NOMO-1 (cell line): ENCODE results near the gene SHANK1.

Experiments
- DNase-seq, 2 experiments: peaks; one replicate each; lab custom pipeline; 2025; ENCODE audit not compliant: unreplicated experiment in 2 of 2; lab: John Stamatoyannopoulos, UW

SHANK1 gene

DNA sequence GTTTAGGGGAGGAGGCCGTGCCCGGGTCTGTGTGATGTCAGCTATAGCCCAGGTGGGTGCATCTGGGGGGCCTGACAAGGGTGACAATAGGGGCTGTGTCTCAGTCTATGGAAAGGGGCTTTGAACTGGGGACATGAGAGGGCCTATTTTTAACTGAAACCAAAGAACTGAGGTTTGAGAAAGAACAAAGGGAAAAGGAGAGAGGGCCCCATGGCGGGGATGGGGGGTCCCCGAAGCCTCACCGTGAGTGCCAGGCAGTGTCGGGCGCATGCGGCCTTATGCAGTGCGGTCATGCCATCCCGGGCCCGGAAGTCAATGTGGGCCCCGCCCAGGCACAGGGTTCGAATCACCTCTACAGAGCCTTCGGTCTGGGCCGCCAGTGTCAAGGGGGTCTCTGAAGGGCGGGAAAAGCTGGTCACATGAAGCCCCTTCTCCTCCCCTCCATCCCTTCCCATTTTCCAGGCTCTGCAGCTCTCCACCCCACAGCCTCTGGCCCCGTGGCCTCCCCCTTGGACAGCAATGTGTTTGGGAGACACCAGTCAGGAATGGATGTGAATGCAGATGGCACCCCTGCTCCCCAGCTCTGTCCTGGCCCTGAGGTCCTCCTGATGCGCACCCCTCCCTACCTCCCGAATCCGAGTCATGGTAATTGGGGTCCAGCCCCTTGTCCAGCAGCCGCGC lies 5.9 kb downstream of the SHANK1 start:
- no peak for DNase-seq

- no peak for DNase-seq
Measured at GRCh38 chr19:50712833-50713232, 6.8 kb downstream of the SHANK1 start.

GRCh38 chr19:50711805-50712204 lies 7.8 kb downstream of the SHANK1 start:
- no peak for DNase-seq

DNA sequence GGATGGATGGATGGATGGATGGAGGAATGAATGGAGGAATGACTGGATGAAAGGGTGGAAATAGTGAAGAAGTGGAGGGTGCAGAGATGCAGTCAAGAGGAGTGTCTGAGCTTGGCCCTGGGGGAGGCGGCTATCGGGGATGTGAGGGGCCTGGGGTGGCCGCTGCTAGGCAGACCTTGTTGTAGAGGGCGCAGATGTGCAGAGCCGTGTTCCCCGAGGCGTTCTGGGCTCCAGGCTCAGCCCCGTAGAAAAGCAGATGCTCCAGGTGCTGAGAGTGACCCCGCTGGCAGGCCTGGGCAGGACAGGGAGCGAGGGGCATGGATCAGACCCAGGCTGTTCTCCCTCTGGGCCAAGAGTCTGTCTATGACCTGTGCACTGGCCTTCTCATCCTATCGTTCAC lies 8.4 kb downstream of the SHANK1 start:
- DNase-seq, result no peak

DNA sequence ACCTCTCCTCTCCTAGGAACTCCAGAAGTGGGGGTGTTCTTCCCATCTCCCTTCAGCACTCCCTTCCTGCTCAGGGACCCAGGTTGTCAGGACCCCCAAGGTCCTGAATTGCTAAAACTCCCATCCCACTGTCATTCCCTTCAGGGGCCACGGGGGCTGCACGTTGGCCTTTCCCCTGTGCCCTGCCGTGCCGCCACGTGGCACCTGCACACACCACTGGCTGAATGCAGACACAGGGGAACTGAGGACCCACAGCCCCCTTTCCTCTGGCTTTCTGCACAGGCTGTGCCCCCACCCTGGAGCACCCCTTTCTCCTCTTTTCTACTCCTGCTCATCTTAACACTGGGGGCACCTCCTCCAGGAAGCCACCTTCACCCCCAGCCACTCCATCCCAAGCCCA lies 9.0 kb downstream of the SHANK1 start:
- DNase-seq, result no peak

DNA sequence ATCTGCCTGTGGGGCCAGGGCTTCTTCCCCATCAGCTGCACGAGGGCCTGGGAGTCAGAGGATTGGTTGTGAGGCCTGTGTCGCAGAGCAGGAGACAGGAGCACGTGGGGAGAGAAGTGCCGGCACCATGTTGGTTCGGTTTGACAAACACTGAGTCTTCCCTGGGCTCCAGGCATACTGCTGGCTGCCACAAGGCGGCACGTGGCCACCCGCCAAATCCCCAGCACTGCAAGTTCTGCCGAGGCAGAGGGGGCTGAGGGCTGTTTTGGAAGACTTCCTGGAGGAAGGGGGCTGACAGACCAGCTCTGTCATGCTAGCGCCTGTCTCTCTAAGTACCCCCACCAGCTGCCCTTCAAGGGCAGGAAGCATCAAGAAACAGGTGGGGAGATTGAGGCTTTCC lies 9.5 kb downstream of the SHANK1 start:
- DNase-seq, result no peak

- no peak for DNase-seq
Measured at GRCh38 chr19:50708179-50708879, 11.3 kb downstream of the SHANK1 start.

DNA sequence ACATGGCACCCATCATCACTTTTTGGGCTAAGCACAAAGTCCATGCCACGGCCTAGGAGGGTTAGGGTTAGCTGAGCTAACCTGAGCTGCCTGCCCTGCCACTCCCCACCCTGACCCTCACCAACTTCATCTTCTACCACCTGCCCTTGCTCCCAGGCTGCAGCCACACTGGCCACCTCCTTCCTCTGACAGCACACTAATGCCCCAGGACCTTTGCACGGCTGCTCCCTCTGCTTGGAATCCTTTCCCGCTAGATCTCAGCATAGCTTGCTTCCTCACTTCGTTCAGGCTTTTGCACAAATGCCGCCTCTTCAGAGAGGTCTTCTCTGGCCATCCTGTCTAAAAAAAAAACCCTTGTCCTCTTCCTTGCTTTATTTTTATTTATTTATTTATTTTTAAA lies 13.2 kb downstream of the SHANK1 start:
- no peak for DNase-seq

DNA sequence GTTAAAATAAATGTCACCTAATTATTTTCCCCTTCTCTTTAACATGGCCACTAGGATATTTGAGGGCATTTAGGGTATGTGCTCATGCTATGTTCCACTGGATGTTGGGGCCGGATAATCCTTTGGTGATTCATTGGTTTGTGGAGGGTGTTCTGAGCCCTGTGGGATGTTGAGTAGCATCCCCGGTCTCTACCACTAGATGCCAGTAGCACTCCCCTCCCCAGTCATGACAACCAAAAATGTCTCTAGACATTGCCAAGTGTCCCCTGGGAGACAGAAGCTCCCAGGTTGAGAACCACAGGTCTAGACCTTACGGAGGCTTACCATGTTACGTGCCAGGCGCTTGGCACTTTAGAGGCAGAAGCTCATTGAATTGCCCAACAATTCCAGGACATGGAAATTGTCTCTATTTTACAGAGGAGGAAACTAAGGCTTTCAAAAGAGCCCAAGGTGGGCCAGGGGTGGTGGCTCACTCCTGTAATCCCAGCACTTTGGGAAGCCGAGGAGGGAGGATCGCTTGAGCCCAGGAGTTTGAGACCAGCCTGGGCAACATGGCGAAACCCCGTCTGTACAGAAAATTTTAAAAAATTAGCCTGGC lies 14.1 kb downstream of the SHANK1 start:
- peak; percentile 49 to 75 for DNase-seq

DNA sequence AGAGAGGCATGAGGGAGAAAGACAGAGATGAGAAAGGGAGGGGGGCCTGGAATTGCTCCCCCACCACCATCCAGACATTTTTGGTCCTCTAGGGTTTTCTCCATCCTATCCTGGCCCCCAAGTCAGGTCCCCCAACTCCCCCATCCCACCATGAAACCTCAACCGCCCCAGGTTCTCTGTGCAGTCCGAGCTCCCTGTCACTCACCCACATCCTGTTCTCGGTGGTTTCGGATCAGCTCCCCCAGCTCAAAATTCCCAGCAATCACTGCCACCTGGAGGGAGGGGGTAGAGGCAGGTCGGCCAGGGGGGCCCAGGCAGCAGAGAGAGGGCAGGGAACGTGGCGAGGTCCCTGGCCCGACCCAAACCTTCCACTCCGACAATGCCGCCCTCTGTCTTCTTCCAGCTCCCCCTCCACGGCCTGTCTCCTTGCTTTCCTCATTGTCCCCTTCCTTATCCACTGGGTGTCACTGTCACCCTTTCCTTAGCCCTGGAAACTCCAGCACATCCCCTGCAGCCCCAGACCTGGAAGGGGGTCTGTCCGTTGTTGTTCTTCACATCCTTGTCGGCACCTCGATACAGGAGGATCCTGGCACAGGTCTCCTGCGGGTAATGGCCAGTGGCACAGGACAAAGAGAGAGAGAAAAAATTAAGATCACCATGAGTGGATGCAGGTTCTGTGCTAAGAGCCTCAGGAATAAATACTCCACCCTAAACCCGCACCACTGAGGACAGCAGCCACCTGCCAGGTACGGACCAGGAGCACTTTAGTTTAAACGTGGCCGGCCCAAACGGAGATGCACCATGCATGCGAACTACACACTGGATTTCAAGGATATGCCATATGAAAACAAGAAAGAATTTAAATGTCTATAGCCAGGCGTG lies 15.4 kb downstream of the SHANK1 start:
- DNase-seq, result no peak

DNA sequence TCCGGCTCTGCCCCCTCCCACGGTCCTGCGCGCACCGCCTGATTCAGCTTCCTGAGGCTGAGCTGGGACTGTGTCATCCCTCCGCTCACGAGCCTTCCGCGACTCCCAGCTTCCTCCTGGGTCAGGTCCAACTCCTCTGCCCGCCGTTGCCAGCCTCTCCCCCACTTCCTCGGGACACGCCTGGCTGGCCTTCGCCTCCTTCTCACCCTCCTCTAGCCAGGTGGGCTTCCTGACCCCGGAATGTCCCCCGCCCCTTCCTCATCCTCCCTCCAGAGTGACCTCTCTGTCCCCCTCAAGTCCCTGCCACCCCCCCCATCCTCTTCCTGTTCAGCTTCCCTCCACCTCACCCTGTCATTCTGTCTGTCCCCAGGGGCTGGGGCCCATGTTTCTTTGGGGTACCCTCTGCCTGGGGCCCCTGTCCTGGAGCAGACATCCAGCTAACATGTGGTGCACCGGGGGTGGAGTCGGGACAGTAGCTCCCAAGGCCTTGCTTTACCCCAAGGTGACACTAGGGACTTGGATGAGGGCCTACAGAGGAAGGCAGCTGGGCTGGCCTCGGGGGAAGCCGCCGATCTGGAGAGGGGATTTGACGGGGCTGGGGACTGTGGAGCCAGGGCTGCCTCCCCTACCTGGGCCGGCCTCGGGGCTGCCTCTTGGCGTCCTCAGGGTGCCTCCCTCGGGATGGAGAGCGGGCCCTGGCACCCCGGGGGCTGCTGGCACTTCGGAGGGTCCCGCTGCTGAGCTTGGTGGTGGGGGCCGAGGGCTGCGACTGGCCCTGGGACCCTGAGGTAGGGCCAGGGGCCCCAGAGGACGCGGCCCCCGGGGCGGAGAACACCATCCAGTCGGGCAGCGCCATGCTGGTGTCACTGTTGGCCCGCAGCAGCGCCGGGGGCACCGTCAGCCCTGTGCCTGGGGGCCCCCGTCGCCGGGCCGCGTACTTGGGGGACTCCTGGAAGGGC lies 16.5 kb downstream of the SHANK1 start:
- DNase-seq, result no peak

GRCh38 chr19:50702158-50702870 lies 17.3 kb downstream of the SHANK1 start:
- no peak for DNase-seq

- no peak for DNase-seq
Measured at GRCh38 chr19:50701367-50701985, 18.1 kb downstream of the SHANK1 start.

- DNase-seq, result no peak
Measured at GRCh38 chr19:50697414-50698124, 22.0 kb downstream of the SHANK1 start.

GRCh38 chr19:50696094-50696483 lies 23.5 kb downstream of the SHANK1 start:
- no peak for DNase-seq

GRCh38 chr19:50695251-50696093 lies 24.1 kb downstream of the SHANK1 start:
- no peak for DNase-seq

DNA sequence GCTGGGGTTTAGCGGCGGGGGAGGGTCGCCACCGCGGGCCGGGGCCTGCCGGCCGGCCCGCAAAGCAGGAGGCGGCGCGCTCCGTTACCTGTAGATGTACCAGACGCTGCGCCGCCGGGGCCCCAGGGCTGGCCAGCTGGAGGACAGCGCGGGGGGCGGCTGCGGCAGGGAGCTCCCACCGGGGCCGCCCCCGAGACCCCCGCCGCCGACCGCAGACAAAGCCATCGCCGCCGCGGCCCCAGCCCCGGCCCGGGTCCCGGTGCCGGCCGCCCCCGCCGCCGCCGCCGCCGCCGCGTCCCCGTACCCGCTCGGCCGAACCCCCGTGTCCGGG lies 24.8 kb downstream of the SHANK1 start:
- DNase-seq, result no peak
